Glutamatergic neuron (in vitro differentiated cells): Measurements from ENCODE around the gene CCDC93. TPM values are rescaled to one million over a fixed set of nuclear protein-coding genes. Genes with fewer than 3 reads are reported as not detected.
"Not testable (repeated sequence)": the region's sequence is repeated elsewhere in the genome, so short reads cannot be mapped to it uniquely, and the experiment has no call there.

Experiments
- DNase-seq: peaks from one replicate; pipeline ENCODE4 v3.0.0; 2022
- H3K27ac Mint-ChIP-seq: one replicate; pipeline ENCODE4 v1.8.0; 2020; ENCODE audit warnings: mild to moderate bottlenecking, mixed read lengths, inconsistent platforms; ENCODE audit not compliant: unreplicated experiment
- H3K27me3 Mint-ChIP-seq: one replicate; pipeline ENCODE4 v1.8.0; 2020; ENCODE audit warnings: mild to moderate bottlenecking, moderate library complexity, mixed read lengths, inconsistent platforms; ENCODE audit not compliant: unreplicated experiment
- H3K36me3 Mint-ChIP-seq: one replicate; pipeline ENCODE4 v1.8.0; 2020; ENCODE audit warnings: mild to moderate bottlenecking, mixed read lengths, inconsistent platforms; ENCODE audit not compliant: unreplicated experiment
- H3K4me1 Mint-ChIP-seq: one replicate; pipeline ENCODE4 v1.8.0; 2020; ENCODE audit warnings: mild to moderate bottlenecking, low read depth, mixed read lengths, inconsistent platforms; ENCODE audit not compliant: unreplicated experiment
- H3K4me3 Mint-ChIP-seq: one replicate; pipeline ENCODE4 v1.8.0; 2020; ENCODE audit warnings: mild to moderate bottlenecking, mixed read lengths, inconsistent platforms; ENCODE audit not compliant: unreplicated experiment
- H3K9me3 Mint-ChIP-seq: one replicate; pipeline ENCODE4 v1.8.0; 2020; ENCODE audit warnings: mild to moderate bottlenecking, moderate library complexity, mixed read lengths, inconsistent platforms; ENCODE audit not compliant: unreplicated experiment
- CTCF ChIP-seq: fragments of 200-600 bp; sonication (generic); IDR thresholded peaks from one replicate; pipeline ENCODE4 v1.5.0; 2021; ENCODE audit not compliant: partially characterized antibody, unreplicated experiment
- total RNA-seq: library from RNA; stranded (reverse); fragmentation: NEBNext Ultra II Directional; extraction: Animal tissue kit (Norgen Biotek cat#: 25700); gene quantifications from one replicate; pipeline ENCODE4 v1.2.1, GENCODE V29; 2021; ENCODE audit not compliant: unreplicated experiment

CCDC93 gene
- total RNA-seq, 1 donor from 2014 or later = 32.6 TPM

- peaks cover 10% of the 10 kb centered on the region for H3K27me3 Mint-ChIP-seq
- peaks cover 4% of the 10 kb centered on the region for H3K36me3 Mint-ChIP-seq
- TF ChIP-seq CTCF = no peak
- H3K4me1 Mint-ChIP-seq = peaks cover 4% of the 10 kb centered on the region
- no peak overlapping the region for H3K4me3 Mint-ChIP-seq
- peaks cover 6% of the 10 kb centered on the region for H3K9me3 Mint-ChIP-seq
- no peak overlapping the region for H3K27ac Mint-ChIP-seq
- DNase-seq = no peak
These were observed 3.0 kb upstream of the CCDC93 start for GRCh38 chr2:118016911-118017310.

GRCh38 chr2:118015761-118016160 lies 1.9 kb upstream of the CCDC93 start:
- not testable (repeated sequence) for H3K36me3 Mint-ChIP-seq, H3K27ac Mint-ChIP-seq, H3K9me3 Mint-ChIP-seq, H3K4me3 Mint-ChIP-seq, H3K4me1 Mint-ChIP-seq, H3K27me3 Mint-ChIP-seq, DNase-seq

- no peak for TF ChIP-seq CTCF
- Mint-ChIP-seq H3K27me3 (peaks cover 10% of the 10 kb centered on the region), H3K9me3 (peaks cover 6% of the 10 kb centered on the region), H3K36me3 (peaks cover 4% of the 10 kb centered on the region), H3K4me1 (peaks cover 4% of the 10 kb centered on the region), H3K27ac (no peak overlapping the region), H3K4me3 (peak overlapping the region; percentile 94)
- no peak for DNase-seq
These were observed 588 bp upstream of the CCDC93 start for GRCh38 chr2:118014492-118014824.

- Mint-ChIP-seq H3K36me3 (peaks cover 4% of the 10 kb centered on the region), H3K9me3 (peaks cover 6% of the 10 kb centered on the region), H3K4me1 (peaks cover 4% of the 10 kb centered on the region), H3K27me3 (peaks cover 7% of the 10 kb centered on the region), H3K4me3 (peak overlapping the region; percentile 69), H3K27ac (no peak overlapping the region)
- no peak for TF ChIP-seq CTCF
- peak; percentile 54 for DNase-seq
These were observed 598 bp downstream of the CCDC93 start for GRCh38 chr2:118013221-118013723.

GRCh38 chr2:118012778-118013177 lies 1.1 kb downstream of the CCDC93 start:
- H3K27me3 Mint-ChIP-seq = peaks cover 5% of the 10 kb centered on the region
- H3K27ac Mint-ChIP-seq = no peak overlapping the region
- TF ChIP-seq CTCF = no peak
- H3K4me3 Mint-ChIP-seq = peak overlapping the region; percentile 69
- no peak for DNase-seq
- H3K9me3 Mint-ChIP-seq = peaks cover 4% of the 10 kb centered on the region
- peaks cover 3% of the 10 kb centered on the region for H3K36me3 Mint-ChIP-seq
- peaks cover 4% of the 10 kb centered on the region for H3K4me1 Mint-ChIP-seq

- no peak overlapping the region for H3K27ac Mint-ChIP-seq
- peaks cover 3% of the 10 kb centered on the region for H3K27me3 Mint-ChIP-seq
- no peaks in the 10 kb centered on the region for H3K36me3 Mint-ChIP-seq
- peaks cover 4% of the 10 kb centered on the region for H3K4me1 Mint-ChIP-seq
- peaks cover 3% of the 10 kb centered on the region for H3K9me3 Mint-ChIP-seq
- no peak for TF ChIP-seq CTCF
- no peak overlapping the region for H3K4me3 Mint-ChIP-seq
- DNase-seq = no peak
These were observed 3.4 kb downstream of the CCDC93 start for GRCh38 chr2:118010473-118010872.
